C4-2B (cell line): ENCODE data around the gene CST9.

Experiments
- CTCF ChIP-seq: fragments of 450-650 bp; conservative IDR thresholded peaks from 2 replicates; pipeline ENCODE4 v1.5.1; 2017; ENCODE audit warnings: mild to moderate bottlenecking
- ZFX ChIP-seq: fragments of 450-650 bp; IDR thresholded peaks from 2 replicates; pipeline ENCODE4 v1.6.1; 2017

DNA sequence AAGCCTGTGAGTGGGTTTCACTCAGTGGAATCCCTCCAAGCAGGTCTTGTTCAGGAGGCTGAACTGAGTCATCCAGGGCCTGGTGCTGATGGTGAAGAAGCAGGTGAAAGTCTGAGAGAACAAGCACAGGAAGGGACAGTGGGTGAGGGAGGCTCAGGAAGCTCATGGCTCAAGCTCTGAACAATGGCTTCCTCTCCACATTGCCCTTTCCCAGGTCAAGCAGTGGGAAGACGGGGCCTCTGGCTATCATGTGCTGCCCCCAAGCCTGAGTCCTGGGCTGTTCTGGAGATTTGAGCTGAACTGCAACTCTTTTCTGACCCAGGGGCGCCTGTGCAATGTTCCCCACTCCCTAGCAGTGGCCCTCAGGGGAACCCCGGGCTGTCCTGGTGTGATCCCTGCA is 40.8 kb downstream of the CST9 start:
- no peak for TF ChIP-seq CTCF
- no peak for TF ChIP-seq ZFX
